NCI-H2029 treated with DMSO at 0.1 percent for 48 hours (cell line): ENCODE measurements around the gene SRGAP1.

Experiments used
- DNase-seq: peaks from one replicate; lab custom pipeline; 2025; lab: John Stamatoyannopoulos, UW

The SRGAP1 gene

DNA sequence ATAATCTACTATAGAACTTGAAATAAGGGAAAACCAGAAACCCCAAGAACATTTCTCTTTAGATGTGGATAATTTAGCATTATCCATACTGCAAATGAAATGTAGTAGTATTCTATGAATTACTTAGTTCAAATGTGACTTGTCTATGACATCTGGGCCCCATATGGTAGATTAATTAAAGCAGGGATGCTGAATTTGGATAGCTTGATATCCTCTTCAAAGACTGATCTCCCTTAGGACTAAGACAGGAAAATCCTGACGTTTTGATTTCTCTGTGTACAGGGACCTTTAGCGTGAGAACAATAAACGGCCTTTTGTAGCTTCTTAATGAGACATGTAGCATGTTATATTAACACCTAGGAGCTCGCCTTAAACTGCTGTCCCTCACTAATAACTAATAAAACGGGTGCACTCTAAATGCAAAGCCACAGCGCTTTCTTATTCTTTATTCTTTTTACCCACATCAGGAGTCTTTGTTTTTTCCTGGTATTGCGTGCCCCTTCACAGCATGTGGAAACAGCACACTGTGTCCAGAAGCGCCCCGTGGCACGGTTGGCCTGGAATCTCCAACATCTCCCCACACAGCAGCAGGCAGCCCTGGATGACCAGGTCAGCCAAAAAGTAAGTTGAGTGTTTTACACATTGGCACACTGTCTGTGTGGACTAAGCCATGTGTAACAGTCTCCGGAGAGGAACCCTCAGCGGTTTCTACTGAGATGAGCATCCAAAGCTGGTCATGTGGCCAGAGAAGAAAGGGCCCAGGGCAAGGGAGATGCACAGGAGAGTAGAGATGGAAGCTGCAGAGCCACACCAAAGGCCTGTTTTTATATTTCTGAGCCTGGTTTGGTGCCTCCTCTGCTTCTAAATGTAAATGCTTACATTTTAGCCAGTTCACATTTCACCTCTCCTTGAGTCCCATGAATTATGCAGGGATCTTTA, 93.1 kb downstream of the SRGAP1 start:
- DNase-seq: no peak

DNA sequence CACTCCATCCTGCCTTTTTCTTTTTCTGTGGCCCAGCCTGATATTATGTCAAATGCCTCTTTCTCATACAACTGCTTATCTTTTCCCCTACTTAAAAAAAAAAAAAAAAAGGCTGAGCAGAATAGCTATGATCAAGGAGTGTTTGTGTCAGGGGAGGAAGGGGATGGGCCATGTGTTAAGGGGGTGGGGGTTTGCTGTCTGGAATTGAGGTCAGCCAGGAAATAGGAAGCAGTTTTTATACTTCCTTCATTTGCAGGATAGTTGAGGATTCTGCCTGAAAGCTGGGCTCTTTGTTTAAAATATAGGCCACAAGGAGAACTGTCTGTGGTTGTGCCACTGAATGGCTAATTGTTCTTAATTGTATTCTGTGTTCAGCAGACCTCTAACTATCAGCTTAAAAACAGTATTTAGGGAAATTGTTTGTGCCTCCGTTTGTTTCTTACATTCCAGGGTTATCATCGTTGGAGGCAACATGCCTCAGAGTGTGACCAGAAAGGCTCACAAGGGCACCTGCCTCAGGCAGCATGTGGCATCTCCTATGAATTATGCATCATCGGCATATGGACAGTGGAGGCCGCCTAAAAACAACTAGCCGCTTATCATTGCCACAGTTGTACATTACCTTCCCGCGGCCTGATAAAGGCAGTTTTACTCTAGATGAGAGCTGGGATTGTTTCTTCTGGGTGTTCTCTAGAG, 96.0 kb downstream of the SRGAP1 start:
- no peak for DNase-seq

DNA sequence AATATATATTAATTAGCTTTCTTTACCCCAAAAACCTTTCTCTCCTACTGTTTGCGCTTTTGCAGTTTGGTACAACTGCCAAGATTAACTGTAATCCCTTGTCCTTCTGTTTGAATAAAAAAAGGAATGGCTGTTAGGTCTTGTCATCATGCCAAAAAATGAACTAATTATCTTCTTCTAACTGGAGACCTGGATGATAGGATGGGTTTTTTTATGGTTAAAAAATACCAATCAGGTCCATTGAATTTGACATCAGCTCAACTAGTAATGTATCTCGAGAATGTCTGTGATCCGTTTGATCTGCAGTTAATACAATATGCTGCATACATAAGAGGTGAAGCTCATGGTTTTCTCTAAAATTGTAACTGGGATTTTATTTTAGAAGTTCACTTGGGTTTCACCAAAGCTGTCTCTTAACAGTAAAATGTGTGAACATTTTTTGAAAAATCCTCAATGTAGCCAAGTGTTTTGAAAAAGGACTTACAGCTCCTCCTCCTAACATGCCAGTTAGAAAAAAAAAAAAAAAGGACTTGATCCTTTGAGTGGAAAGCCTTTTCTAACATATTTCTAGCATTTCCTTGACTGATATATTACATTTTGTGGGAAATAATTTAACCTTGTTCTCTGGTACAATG, 96.8 kb downstream of the SRGAP1 start:
- peak; percentile 29 for DNase-seq

DNA sequence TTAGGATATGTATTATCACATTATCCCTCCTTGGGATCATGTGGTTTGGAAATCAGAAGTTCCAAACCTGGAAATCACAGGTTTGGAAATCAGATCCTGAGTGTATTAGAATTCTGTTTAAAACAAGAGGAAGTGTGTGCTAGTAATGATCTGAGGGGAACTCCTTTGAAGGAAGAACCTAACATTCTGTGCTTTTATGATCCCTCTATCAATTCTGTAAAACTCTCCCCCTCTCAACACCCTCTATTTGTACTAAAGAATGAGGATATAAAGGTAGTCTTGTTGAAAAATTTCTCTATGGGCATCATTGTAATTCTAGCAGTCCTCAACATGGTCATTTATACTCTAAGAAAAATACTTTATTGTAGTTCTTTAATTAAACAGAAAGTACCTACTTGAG, 97.4 kb downstream of the SRGAP1 start:
- no peak for DNase-seq

DNA sequence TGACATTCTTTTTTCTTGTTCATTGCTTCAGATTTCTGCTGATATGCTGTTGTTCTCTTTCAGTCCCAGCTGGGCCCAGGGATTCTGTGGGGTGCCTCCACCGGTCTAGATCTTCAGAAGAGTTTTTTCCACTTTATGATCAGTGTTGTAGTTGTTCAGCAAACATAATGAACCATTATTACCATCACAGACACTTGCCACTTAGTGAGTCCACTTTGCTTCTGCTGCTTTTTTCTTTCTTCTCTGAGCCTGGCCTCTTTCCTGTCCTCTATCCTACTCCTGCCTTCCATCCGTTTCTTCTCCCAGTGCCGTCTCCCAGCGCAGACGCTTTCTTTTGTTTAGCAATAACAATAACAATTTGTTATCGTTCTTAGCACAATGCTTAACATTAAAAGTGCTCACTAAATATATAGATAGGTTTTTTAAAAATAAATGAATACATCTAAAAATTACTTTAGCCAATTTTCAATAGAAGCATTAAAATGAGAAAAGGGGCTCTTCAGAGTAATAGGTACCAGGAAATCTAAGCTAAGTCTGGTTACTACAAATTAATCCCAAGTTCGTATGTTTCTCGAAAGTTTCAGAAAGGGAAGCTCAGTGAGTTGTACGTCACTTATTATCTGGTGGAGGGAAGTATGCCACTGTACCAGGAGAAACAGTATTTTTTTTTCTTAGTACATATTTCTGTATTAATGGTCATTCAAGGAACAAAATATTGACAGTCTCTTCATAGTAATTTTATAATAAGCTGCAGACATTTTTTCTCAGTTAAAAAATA, 98.2 kb downstream of the SRGAP1 start:
- DNase-seq: no peak

DNA sequence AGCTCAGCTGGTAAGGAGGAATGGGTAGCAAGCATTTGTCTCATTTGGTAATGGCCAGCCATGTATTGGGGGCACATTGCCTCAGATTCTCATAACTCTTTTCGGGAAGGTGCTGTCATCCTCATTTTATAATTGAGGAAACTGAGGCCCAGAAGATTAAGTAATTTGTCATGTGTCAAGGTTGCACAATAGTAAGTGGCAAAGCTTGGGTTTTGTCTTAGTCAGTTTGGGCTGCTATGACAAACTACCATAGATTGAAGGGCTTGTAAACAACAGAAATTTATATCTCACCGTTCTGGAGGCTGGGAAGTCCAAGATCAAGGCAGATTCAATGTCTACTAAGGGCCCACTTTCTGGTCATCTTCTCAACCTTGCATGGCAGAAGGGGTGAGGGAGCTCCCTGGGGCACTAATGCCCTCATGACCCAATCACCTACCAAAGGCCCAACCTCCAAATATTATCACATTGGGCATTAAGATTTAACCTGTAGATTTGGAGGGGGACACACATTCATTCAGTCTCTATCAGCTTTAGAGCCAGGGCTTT, 99.6 kb downstream of the SRGAP1 start:
- DNase-seq: no peak

DNA sequence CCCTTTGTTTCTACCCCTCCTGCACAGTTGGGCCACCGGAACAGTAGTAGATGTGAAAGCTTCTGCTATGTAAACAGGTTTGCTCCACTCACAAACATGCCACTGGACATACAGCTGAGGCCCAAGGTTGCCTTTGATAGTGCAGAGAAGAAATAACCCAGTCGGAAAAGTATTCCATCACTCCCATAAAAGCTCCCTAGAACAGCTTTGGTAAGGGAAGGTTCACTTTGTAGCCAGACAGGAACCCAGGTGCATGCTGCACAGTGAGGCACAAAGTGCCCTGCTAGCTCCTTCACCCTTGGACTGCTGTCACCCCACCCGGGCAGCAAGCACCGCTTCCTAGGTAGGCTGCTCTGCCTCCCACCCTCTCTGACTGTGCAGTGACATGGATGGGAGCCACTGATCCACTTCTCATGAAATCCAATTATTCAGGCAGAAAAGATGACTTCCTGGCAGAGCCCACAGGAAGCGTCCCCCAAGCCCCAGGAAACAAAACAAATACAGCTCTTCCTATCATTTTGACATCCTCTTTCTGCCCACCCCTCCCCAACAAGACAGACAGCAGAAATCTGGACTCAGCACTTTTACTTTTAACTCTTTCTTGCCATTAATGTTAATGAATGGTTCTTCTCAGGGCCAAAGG, 100.2 kb downstream of the SRGAP1 start:
- DNase-seq: no peak

DNA sequence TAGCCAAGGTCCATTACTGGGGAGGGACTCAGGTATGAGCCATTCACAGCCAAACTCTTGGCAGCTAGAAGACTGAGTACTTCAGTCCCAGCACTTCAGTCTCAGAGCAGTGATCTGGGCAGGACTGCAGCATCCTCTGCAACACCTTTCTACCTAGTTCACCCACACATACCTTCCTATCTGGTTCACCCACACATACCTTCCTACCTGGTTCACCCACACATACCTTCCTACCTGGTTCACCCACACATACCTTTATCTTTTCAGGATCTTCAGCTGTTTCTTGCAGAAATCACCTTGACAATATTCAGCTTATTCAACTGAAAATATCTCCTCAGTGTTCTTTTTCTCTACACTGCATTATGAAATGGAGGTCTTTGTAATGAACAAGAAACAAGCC, 101.3 kb downstream of the SRGAP1 start:
- DNase-seq: no peak

DNA sequence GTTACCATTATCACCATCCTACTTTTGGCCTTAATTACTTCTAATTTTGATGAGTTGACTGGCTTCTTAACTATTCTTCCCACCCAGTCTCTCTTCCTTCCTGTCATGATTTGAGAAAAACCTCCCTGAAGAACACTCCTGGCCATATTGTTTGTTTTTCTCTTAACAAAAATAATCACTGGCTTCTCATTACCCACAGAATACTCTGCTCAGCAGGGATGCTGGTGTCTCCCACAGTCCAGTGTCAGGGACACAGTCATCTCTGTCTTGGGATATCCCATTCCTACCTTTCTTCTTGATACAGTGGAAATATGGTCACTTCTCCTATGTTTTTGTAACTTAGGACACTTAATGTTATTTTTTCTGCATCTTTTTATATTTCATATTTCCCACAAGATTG, 103.7 kb downstream of the SRGAP1 start:
- DNase-seq: no peak

DNA sequence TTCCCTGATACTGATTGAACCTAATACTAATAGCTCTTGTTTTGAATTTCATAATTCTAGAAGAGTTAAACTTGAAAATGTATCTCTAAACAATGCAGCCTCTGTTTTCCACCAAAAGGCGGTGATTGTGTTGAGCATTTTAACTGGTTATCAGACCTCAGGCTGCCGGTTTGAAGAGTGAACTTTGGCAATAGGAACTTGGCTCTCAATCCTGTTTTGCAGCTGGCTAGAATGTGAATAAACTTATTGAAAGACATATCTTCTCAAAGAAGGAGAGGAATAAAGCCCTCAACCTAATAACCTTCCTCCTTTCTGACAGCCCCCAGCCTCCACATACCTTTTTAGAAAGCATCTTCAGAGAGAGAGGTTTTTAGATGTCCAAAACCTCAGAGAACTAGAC, 105.4 kb downstream of the SRGAP1 start:
- DNase-seq: no peak

DNA sequence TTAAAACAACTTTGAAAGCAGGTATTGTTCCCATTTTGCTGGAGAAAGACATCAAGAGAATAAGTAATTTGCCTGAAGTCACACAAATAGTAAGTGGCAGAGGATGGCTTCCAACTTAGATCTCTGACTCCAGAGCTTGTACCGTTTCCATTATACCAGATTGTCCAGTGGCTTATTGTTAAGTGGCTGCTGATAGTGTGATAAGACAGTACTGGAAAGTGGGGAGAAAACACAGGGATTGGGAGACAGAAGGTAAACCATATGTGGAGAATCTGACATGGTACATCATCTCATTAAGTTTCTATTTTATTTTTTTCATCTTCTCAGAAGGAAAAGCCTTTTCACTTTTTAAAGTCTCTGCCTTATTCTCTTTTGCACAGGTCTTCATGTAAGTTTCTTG, 108.5 kb downstream of the SRGAP1 start:
- DNase-seq: no peak

DNA sequence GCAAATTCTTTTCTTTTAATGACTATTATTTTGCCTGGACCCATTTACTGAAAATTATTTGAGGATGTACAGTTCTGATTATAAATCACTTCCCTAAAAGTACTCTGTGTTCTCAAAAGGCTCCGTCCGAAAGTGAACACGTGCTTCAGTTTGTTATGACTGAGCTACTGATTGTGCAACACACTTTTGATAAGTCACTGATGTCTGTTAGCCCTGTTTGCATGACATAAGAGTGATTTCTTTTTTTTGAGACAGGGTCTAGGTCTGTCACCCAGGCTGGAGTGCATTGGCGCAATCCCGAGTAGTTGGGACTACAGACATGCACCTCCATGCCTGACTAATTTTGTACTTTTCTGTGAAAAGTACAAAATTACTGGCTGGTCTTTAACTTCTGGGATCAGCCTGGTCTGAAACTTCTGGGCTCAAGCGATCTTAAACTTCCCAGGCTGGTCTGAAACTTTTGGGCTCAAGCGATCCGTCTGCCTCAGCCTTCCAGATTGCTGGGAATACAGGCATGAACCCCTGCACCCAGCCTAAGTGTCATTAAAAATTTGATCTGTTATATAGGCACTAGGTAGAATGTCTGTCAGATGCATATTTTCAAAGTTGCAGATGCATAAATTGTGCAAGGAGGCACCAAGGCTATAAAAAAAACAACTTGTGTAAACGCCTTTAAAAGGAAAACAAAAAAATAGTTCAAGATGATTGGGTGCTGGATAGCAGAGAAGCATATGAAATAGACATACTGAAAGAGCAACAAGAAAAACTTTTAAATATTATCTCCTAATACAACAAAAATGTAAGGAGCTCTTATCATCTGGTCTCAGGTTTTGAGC, 111.5 kb downstream of the SRGAP1 start:
- no peak for DNase-seq

DNA sequence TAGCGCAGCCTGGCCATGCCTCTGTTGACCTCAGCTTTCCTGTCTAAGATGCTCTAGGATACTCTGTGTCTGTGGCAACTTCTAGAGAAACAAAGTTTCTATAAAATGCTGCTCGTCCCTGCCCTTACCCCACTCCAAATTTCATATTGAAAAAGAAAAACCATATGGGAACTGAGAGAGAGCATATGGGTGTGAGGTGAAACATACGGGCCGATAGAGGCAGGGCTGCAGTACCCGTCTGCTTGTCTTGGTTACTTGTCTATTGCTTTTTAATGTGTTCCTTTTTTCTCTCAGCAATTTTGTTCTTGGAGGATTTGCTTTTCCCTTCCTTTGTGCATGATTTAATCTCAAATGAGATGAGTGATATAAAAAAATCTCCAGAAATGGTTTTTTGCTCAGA, 113.0 kb downstream of the SRGAP1 start:
- no peak for DNase-seq

DNA sequence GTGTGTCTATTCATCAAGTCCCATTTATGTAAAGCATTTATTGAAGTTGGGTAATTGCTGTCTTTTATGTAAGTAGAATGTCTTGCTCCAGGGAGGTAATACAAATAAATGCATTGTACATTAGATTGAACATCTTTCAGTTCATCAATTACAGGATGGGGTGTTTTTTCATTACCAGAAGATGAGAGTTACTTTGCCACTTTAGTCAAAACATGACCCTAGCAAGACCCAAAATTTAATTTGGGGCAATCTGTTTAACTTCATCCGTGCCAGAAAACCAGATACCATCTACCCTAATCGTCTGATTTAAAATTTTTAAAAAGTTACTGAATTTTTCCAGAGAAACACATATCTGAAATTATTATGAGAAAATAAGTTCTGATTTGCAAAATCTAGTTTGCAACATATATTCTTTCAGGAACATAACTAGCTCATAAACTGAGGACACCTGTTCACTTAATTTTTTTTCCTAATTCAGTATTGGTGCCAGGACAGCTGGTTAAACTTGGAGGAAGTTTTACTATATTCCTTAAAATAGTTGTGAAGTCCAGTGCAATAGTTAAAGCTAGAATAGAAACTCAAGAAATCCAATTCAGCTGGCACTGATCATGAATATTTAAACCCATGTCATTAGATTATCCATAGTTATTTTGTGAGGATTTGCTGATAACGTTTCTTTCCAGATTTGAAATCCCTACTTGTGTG, 114.5 kb downstream of the SRGAP1 start:
- DNase-seq: no peak

DNA sequence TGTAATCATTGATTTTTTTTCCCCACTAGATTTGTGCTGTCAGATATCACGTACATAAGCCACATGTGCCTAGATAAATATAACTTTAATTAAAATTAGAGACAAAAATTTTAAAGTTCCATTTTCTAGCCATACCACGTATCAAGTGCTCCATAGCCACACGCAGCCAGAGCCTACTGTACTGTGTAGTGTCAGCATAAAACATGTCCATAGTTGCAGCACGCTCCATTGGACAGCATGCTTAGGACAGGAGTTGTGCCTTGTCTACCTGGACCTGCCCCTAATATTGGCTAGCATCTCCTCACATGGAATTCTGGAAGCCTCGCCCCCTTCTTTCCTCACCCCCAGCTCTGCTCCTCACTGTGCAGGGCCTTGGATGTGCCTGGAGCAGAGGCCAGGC, 116.5 kb downstream of the SRGAP1 start:
- no peak for DNase-seq

DNA sequence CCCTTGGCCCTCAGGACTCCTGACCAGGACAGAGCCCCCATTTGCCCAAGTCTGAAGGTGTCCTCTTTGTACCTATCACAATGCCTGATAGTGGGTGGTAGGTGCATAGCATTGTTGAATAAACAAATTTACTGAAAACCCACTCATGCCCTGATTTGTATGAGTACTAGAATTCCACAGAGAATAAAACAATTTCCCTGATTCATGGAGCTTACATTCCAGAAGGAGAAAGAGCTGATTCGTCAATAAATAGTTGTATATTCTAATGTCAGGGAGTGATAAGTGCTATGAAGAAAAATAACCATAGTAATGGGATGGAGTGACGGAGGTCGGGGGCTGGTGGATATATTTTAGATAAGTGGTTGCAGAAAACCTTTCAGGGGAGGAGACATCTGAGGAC, 117.0 kb downstream of the SRGAP1 start:
- no peak for DNase-seq

DNA sequence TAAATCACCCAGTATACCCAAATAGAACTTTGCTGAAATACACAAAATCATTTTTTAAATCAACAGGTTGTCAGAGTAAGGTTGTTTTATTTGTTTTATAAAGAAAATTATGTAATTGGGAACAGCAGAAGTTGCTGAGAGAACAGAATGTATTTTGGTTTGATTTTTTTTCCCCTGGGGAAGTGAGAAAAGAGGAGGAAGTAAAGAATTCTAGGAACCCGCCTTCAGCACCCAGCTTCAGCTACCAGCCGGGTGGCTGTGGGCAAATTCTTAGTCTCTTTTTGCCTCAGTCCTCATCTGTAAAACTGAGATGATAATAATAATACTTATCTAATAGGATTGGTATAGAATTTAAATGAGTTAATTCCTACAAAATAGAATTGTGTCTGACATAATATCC, 119.4 kb downstream of the SRGAP1 start:
- DNase-seq: no peak

DNA sequence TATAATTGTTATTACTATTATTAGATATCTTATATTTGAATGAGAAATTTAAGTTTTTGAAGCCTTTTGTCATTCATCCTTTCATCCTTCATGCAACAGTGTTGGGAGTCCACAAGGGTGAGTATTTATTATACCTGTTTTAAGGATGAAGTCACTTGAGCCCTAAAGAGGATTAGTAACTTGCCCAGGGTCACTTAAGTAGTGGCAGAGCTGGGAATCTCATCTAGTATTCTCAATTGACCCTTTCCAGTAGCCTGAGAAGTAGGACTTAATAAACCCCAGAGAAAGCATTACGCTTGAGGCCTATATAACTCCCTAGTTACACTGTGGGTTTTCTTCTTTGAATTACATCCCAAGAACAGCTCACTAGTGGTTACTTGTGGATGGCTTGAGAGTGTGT, 119.8 kb downstream of the SRGAP1 start:
- no peak for DNase-seq

DNA sequence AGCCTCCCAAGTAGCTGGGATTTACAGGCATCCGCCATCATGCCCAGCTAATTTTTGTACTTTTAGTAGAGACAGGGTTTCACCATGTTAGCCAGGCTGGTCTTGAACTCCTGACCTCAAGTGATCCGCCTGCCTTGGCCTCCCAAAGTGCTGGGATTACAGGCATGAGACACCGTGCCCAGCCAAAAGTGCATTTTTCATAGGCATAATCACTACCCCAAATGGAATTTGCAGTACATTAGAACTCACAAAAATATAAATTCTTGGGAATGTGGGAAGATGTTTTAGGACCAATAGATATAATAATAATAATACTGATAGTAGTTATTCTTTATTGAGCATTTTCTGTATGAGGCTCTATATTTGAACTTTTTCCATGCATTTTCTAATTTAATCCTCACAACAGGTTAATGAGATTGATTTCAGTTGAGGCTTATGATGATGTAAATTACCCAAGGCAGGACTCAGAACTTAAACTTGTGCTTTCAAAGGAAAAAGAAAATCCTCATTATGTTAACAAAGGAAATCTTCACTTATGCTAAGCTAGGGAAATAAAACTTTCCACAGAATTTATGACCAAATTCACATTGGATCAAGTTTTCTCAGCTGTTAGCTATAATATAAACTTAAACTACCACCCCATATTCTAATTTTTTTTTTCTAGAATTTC, 121.6 kb downstream of the SRGAP1 start:
- DNase-seq: no peak
